Panc1 (cell line): ENCODE data around the gene STK10. TPM values are rescaled to one million over a fixed set of nuclear protein-coding genes. Genes with fewer than 3 reads are reported as not detected.

Source experiments
- ATAC-seq: fragments of 200-7000 bp; cut with Tn5 transposase; 2 replicates; pipeline ENCODE4 v1.9.1; 2020; ENCODE audit warnings: mild to moderate bottlenecking, moderate library complexity
- BruUV-seq: library from RNA; stranded (reverse); fragments of 400-500 nt; replicated peaks from 2 replicates; lab custom pipeline; 2021; lab: Mats Ljungman, UMichigan
- CTCF ChIA-PET: fragments of 300-600 bp; sonication (Branson Sonifier 250); formaldehyde crosslinking; loops from one replicate; lab custom pipeline; 2022; ENCODE audit warnings: antibody characterized with exemption; lab: Charles Lee
- POLR2A ChIA-PET: fragments of 300-600 bp; sonication (Branson Sonifier 250); formaldehyde crosslinking; loops from one replicate; lab custom pipeline; 2022; ENCODE audit warnings: antibody characterized with exemption; lab: Charles Lee
- DNase-seq: peaks from one replicate; pipeline ENCODE4 v3.0.0-alpha.2; 2010; ENCODE audit warnings: low read depth, low spot score
- H3K27ac ChIP-seq: 2 replicates; pipeline ENCODE4 v1.5.1; 2011; ENCODE audit warnings: mild to moderate bottlenecking, low read length, inconsistent platforms
- H3K27me3 ChIP-seq: fragments of 200-500 bp; sonication (Bioruptor generic); 2 replicates; pipeline ENCODE4 v1.6.0; 2014; ENCODE audit warnings: low read length, inconsistent platforms; ENCODE audit not compliant: control insufficient read depth, insufficient read depth
- H3K36me3 ChIP-seq: fragments of 200-500 bp; sonication (Bioruptor generic); 2 replicates; pipeline ENCODE4 v1.5.1; 2014; ENCODE audit warnings: inconsistent platforms, mild to moderate bottlenecking, low read length, moderate library complexity; ENCODE audit not compliant: control insufficient read depth, insufficient read depth
- H3K4me1 ChIP-seq: 2 replicates; pipeline ENCODE4 v1.5.1; 2011; ENCODE audit warnings: inconsistent platforms, mild to moderate bottlenecking, low read length, moderate library complexity; ENCODE audit not compliant: control insufficient read depth, insufficient read depth
- H3K4me3 ChIP-seq, 2 experiments: 2 replicates each; pipeline ENCODE4 v1.5.1; 2011 to 2012; ENCODE audit warnings: low read depth in 2 of 2, low read length in 2 of 2, mild to moderate bottlenecking in 2 of 2, inconsistent platforms in 1 of 2, moderate library complexity in 1 of 2
- H3K9me3 ChIP-seq: fragments of 200-500 bp; sonication (Bioruptor generic); 2 replicates; pipeline ENCODE4 v1.5.1; 2014; ENCODE audit warnings: low read depth, mild to moderate bottlenecking, inconsistent platforms, low read length, moderate library complexity; ENCODE audit not compliant: control insufficient read depth, insufficient read depth
- POLR2AphosphoS5 ChIP-seq: IDR thresholded peaks from 2 replicates; pipeline ENCODE4 v1.6.1; 2012; ENCODE audit warnings: mild to moderate bottlenecking, low read depth, low read length, moderate library complexity
- SIN3A ChIP-seq: IDR thresholded peaks from 2 replicates; pipeline ENCODE4 v1.6.1; 2012; ENCODE audit warnings: low read depth, mild to moderate bottlenecking, low read length, moderate library complexity, borderline replicate concordance; ENCODE audit not compliant: insufficient read depth
- TCF7L2 ChIP-seq: IDR thresholded peaks from 2 replicates; pipeline ENCODE4 v1.6.1; 2011; ENCODE audit warnings: mild to moderate bottlenecking, low read depth, low read length, inconsistent platforms
- in situ Hi-C: cut with HindIII; loops from 2 replicates; pipeline ENCODE4 v1.10.0; 2016; ENCODE audit warnings: low sequenced_read_pairs, low pct_unique_long_range_greater_than_20kb
- intact Hi-C: fragments of 100-400 bp; cut with micrococcal nuclease; formaldehyde crosslinking; loops from one replicate; pipeline ENCODE4 v1.10.0; 2022; ENCODE audit not compliant: unreplicated experiment
- total RNA-seq: library from RNA; stranded (reverse); gene quantifications from one replicate; pipeline ENCODE4 v1.2.1, GENCODE V29; 2021; ENCODE audit not compliant: unreplicated experiment
- TF ChIP-seq, protein P1 (sequence below): fragments of 450-650 bp; IDR thresholded peaks from 2 replicates; pipeline ENCODE4 v1.5.1; 2017; ENCODE audit warnings: mild to moderate bottlenecking
- TF ChIP-seq, protein P2 (sequence below), 2 experiments: IDR thresholded peaks; 2 replicates each; pipeline ENCODE4 v1.6.1; 2011 to 2012; ENCODE audit warnings: low read depth in 2 of 2, control low read depth in 1 of 2, low read length in 1 of 2, mild to moderate bottlenecking in 1 of 2, moderate library complexity in 1 of 2; ENCODE audit not compliant: insufficient read depth in 1 of 2

Gene STK10
- total RNA-seq, 1 experiment from 2014 or later: 34.9 TPM

DNA sequence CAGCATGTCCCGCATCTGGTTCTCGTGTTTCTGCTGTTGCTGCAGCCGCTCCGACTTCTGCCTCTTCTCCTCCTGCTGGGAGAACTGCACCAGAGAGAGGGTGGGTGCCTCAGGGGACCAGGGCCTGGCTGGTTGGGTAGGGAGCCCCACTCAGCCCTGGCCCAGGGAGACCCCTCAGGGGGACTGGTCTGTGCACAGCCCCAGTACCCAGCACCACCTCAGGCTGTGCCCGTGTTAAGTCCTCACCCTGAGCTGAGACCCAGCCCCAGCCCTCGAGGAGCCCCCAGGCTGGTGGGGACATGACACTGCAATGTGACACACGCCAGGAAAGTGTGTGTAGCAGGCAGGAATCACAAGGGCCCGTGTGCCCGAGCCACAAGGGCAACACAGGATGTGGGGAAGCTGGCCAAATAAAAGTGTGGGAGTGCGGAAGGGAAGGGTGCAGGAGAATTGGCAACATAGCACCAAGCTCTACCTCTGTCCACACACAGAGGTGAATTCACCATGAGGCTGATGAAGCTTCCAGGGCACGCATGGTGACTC, 133.3 kb downstream of the STK10 start:
- Histone ChIP-seq H3K27ac (no peak overlapping the region), H3K4me3 (no peak overlapping the region), H3K27me3 (no peaks in the 10 kb centered on the region), H3K36me3 (no peaks in the 10 kb centered on the region), H3K4me1 (no peaks in the 10 kb centered on the region), H3K9me3 (no peaks in the 10 kb centered on the region)
- TF ChIP-seq, protein P1, sequence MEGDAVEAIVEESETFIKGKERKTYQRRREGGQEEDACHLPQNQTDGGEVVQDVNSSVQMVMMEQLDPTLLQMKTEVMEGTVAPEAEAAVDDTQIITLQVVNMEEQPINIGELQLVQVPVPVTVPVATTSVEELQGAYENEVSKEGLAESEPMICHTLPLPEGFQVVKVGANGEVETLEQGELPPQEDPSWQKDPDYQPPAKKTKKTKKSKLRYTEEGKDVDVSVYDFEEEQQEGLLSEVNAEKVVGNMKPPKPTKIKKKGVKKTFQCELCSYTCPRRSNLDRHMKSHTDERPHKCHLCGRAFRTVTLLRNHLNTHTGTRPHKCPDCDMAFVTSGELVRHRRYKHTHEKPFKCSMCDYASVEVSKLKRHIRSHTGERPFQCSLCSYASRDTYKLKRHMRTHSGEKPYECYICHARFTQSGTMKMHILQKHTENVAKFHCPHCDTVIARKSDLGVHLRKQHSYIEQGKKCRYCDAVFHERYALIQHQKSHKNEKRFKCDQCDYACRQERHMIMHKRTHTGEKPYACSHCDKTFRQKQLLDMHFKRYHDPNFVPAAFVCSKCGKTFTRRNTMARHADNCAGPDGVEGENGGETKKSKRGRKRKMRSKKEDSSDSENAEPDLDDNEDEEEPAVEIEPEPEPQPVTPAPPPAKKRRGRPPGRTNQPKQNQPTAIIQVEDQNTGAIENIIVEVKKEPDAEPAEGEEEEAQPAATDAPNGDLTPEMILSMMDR: no peak
- TF ChIP-seq, protein P2, sequence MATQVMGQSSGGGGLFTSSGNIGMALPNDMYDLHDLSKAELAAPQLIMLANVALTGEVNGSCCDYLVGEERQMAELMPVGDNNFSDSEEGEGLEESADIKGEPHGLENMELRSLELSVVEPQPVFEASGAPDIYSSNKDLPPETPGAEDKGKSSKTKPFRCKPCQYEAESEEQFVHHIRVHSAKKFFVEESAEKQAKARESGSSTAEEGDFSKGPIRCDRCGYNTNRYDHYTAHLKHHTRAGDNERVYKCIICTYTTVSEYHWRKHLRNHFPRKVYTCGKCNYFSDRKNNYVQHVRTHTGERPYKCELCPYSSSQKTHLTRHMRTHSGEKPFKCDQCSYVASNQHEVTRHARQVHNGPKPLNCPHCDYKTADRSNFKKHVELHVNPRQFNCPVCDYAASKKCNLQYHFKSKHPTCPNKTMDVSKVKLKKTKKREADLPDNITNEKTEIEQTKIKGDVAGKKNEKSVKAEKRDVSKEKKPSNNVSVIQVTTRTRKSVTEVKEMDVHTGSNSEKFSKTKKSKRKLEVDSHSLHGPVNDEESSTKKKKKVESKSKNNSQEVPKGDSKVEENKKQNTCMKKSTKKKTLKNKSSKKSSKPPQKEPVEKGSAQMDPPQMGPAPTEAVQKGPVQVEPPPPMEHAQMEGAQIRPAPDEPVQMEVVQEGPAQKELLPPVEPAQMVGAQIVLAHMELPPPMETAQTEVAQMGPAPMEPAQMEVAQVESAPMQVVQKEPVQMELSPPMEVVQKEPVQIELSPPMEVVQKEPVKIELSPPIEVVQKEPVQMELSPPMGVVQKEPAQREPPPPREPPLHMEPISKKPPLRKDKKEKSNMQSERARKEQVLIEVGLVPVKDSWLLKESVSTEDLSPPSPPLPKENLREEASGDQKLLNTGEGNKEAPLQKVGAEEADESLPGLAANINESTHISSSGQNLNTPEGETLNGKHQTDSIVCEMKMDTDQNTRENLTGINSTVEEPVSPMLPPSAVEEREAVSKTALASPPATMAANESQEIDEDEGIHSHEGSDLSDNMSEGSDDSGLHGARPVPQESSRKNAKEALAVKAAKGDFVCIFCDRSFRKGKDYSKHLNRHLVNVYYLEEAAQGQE (IDR thresholded peaks at IDR 0.05; ENCODE audit: insufficient read depth in 1 of 2, low read depth in 2 of 2, low read length in 1 of 2): no peak
- TF ChIP-seq TCF7L2 (no peak), SIN3A (no peak), POLR2AphosphoS5 (no peak)
- ATAC-seq (no peak), DNase-seq (no peak)
- in situ Hi-C loops: no loop called here
- BruUV-seq: no TSS peak
- intact Hi-C loops: no loop called here
- POLR2A ChIA-PET: no interaction called here
- CTCF ChIA-PET: no interaction called here

DNA sequence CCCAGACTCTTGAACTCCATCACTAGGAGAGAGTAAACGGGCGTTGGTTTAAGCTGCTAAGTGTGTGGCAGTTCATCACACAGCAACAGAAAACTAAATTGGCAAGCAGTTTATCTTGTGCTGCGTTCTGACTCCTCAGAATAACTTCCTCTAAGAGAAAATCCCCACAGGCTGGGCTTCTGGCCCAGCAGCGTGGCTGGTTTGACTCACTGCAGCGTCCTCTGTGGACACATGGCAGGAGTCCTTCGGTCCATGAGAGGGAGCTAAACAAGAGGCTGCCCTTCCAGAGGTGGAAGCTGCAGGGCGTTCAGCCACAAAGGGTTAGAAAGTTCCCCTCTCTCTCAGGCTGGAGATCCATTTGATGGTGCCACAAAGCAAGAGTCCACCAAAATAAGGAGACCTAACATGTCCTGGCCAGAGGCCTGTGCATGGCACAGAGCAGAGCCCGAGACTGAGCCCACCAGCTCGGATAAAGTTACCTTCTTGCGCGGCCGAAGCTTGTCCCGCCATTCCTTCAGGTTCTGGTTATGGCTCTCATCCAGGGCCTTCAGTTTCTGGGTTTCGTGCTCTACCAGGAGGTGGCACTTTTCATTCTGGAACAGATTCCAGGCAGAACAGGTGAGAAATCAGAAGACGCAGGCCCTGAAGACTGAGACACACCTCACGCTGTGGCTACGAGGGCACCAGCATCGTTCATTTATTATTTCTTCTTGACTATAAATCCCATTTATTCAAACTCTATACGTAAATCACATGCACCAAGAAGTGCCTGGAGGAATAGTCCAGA, 135.4 kb downstream of the STK10 start:
- H3K9me3 ChIP-seq: no peaks in the 10 kb centered on the region
- in situ Hi-C loops: no loop called here
- no peaks in the 10 kb centered on the region for H3K27me3 ChIP-seq
- ATAC-seq: peak; percentile 39; the same call in 1 of the 2 replicates
- intact Hi-C loops: no loop called here
- H3K27ac ChIP-seq: no peak overlapping the region
- H3K4me1 ChIP-seq: no peaks in the 10 kb centered on the region
- no peak overlapping the region for H3K4me3 ChIP-seq
- TF ChIP-seq, protein P2 (IDR thresholded peaks at IDR 0.05; ENCODE audit: insufficient read depth in 1 of 2, low read depth in 2 of 2, low read length in 1 of 2): no peak
- TF ChIP-seq, protein P1: no peak; the same call in 1 of the 2 replicates
- TF ChIP-seq POLR2AphosphoS5 (no peak), SIN3A (no peak), TCF7L2 (no peak)
- DNase-seq: no peak
- POLR2A ChIA-PET: interaction anchor here (0.6 kb wide), 1 partner anchor 15 kb away, joined by 16 read pairs; no protein-coding TSS in a partner anchor
- no TSS peak for BruUV-seq
- CTCF ChIA-PET: interaction anchor here (0.8 kb wide), 1 partner anchor 140 kb away, joined by 3 read pairs; no protein-coding TSS in a partner anchor
- no peaks in the 10 kb centered on the region for H3K36me3 ChIP-seq
